ENCODE results near the gene MSX2. TPM values are rescaled to one million over a fixed set of nuclear protein-coding genes. Genes with fewer than 3 reads are reported as not detected.
A peak's percentile ranks its signal among the peaks of the same experiment; 100 is the strongest.

Gene MSX2
- total RNA-seq, result 1.2 TPM
- long read RNA-seq, partial matches to known transcripts, result 0 of 2 reads
- long read RNA-seq, other reads (novel, unspliced or antisense), result 0 of 2 reads

DNA sequence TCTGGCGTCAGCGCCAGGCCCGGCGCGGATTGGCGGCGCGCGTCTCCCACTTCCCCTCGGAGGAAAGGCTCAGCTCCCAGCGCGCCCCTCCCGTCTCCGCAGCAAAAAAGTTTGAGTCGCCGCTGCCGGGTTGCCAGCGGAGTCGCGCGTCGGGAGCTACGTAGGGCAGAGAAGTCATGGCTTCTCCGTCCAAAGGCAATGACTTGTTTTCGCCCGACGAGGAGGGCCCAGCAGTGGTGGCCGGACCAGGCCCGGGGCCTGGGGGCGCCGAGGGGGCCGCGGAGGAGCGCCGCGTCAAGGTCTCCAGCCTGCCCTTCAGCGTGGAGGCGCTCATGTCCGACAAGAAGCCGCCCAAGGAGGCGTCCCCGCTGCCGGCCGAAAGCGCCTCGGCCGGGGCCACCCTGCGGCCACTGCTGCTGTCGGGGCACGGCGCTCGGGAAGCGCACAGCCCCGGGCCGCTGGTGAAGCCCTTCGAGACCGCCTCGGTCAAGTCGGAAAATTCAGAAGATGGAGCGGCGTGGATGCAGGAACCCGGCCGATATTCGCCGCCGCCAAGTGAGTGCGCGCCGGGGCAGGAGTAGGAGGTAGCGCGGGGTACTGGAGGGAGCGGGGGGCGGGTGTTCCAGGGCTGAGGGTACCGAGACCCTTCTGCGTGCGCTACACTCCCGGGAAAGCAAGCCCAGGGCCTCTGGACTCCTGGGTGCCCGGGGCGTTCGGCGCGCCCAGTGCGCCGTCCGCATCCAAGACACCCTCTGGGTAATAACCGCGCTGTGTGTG lies at the start of gene MSX2:
Gene MSX2, plus strand, starts transcription at position 99 of the 777 bp plus-strand sequence. Its CDS starts 78 bp downstream, at position 177.
- ATAC-seq (ENCODE audit: poor library complexity) (peak; percentile 100), DNase-seq (peak; percentile 94)
- intact Hi-C loops (cut with DNase I), result no loop called here

DNA sequence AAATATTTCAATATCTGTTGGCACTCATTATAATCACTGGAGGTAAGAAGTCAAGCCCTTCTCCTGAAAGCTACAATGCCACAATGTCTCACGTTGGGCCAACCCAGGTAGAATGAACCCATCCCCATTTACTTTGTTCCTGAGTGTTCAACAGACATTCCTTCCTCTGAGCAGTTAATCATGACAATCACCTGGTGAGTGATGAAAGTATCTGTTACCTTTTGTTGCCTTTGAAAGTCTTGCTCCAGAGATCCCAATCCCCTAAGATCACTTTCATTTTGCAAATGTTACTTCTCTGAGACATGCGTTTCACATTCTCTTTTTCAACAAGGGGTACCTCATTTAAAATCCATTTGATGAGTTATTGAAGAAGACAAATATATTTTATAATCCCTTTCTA lies 49.3 kb upstream of the MSX2 start:
- ATAC-seq (ENCODE audit: poor library complexity) (no peak), DNase-seq (no peak)
- intact Hi-C loops (cut with DNase I), result no loop called here

DNA sequence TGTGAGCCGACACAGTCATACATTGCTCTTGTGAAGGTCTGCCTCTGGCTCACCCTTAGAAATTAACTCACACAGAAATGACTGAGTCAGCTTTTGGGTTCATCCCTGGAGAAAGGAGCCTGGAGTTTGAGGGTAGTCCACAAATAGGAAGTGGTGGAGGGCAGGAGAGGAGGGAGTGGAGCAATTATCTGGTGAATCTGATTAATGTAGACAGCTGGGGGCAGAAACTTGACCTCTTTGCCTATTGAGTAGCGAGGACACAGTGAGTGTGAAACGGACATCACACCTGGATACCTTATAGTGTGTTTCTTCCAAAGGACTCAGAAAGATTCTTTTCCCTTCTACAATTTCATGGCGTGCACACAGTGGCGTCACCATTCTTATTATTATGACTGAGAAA lies 48.5 kb upstream of the MSX2 start:
- intact Hi-C loops (cut with DNase I), result no loop called here
- no peak for DNase-seq
- no peak for ATAC-seq (ENCODE audit: poor library complexity)

DNA sequence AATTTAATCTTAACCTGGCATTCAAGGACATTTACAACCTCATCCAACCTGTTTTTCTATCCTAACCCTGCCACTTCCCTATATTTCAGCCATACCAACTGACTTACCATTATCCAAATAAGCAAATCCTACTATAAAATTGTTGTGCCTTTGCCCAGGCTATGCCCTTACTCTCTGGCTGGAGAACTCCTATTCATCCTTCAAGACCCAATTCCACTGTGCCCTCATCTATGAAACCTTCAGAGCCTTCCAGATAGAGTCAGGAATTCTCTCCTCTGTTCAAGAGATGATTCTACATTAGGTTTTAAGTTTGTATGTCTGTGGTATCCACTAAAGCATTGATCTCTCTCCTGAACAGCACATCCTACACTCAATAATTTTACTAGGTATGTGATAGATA lies 46.3 kb upstream of the MSX2 start:
- ATAC-seq (ENCODE audit: poor library complexity), result no peak
- intact Hi-C loops (cut with DNase I), result no loop called here
- no peak for DNase-seq

DNA sequence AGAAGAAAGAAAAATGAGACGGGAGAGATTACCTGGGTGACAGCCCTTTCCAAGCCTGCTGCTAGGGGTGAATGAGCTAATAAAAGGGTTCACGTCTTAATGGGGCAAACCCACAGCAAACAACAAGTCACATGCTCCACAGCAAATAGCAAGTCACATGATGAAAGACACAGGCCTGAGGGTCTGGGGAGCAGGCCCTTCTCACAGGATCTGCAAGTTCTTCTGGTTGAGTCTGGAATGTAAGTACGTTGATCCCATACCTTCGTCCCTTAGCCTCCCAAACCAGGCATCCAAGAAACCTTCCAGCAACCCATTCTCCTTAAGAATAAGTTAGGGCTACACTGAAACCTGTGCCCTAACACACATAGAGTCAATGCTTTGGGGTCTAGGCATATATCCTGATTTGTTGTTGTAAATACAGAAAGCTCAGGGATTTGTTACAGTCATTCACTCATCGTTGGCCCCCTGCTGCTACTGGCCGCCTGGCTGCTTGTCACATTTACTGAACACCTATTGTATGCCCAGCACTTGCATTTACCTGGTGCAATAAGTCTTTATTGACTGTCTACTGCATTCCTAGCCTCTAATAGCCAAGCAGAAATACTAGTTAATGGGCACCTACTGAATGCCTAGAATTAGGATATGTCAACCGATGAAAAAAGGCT lies 43.3 kb upstream of the MSX2 start:
- no peak for ATAC-seq (ENCODE audit: poor library complexity)
- no peak for DNase-seq
- intact Hi-C loops (cut with DNase I), result no loop called here

DNA sequence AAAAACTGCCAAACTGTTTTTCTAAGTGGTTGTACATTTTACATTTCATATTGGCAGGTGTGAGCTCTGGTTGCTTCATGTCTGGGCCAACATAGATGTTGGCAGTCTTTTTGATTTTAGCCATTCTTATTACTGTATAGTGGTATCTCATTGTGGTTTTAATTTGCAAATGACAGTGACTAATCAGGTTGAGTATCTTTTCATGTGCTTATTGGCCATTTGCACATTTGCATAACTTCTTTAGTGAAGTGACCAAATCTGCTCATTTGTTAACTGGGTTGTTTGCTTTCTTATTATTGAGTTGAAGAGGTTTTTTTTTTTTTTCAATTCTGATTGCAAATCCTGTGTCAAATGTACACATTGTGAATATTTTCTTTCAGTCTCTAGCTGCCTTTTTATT lies 36.9 kb upstream of the MSX2 start:
- ATAC-seq (ENCODE audit: poor library complexity), result no peak
- intact Hi-C loops (cut with DNase I), result no loop called here

DNA sequence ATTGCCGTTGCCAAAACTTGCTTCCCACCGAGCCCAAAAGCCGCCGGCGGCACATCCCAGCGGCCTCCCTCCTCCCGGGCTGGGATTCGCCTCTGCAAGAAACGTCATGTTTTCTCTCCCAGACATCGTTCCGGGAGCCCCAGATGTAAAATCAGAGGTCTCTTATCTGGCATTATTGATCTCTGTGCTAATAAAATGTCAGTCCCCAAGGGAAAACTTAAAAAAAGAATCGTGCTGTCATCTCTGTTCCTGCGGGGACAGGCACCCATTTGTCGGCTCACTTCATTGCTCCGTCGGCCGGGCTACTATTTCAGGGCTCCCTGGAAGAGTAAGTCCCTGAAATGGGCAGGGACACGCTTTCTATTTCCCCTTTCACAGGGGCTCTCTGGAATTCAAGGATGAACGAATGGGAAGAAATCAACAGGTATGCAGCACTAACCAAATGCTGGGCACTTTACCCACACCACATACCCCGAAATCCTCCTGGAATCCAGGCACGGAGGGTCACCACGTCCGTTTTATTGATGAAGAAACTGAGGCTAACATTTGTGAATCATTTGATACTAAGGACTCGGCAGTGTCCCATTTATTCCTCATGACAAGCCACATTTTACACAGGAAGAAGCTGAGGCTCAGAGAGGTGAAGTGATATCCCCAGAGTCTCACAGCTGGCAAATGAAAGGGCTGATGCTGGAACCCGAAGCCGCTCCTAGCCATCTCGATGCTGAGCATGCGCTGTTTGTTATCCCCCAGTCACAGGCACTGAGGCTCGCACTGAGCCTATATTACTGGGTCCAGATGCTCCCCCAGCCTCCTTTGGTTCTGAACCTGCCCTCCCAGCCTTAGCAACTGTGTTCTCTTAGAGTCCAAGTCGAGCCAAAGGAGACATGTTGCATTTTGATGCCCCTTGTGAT lies 35.7 kb upstream of the MSX2 start:
- DNase-seq (no peak), ATAC-seq (ENCODE audit: poor library complexity) (no peak)
- intact Hi-C loops (cut with DNase I), result no loop called here

More for the DNA sequence above, 36.9 kb upstream of the MSX2 start:
- DNase-seq, result no peak

DNA sequence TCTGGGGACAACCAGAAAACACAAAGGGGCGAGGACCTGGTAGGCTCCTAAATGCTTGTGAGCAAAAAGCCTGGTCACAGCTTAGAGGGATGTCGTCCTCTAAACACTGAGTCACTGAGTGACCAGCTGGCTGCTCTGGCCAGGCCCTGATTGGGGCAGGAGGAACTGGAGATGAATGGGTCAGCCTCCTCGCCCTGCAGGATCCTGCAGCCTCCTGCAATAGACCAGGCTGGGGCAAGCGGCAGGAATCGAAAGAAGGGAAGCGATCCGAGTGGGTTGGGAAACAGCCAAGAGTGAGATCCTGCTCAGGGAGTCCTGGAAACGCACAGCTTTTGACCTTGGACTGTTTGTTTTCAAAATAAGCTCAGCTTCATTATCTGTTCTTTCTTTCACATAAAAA lies 34.1 kb upstream of the MSX2 start:
- DNase-seq (no peak), ATAC-seq (ENCODE audit: poor library complexity) (no peak)
- intact Hi-C loops (cut with DNase I), result no loop called here

DNA sequence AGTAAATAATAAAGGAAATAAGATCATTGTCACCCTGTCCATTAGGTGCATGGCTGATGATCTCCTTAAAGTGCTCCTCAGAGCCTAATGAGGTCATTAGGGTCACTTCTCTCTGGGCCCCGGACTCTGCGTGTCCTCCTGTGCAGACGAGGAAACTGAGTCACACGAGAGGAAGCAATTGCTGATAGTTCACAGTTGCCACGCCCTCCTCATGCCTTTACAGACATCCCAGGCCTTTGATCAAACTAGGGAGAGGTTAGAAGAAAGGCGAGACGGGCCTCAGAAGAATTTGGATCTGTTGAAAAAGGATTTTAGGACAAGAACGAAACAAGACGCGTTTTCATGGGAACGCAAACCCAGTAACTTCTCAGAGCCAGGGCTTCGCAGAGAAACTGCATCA lies 32.0 kb upstream of the MSX2 start:
- ATAC-seq (ENCODE audit: poor library complexity) (no peak), DNase-seq (no peak)
- intact Hi-C loops (cut with DNase I), result no loop called here

DNA sequence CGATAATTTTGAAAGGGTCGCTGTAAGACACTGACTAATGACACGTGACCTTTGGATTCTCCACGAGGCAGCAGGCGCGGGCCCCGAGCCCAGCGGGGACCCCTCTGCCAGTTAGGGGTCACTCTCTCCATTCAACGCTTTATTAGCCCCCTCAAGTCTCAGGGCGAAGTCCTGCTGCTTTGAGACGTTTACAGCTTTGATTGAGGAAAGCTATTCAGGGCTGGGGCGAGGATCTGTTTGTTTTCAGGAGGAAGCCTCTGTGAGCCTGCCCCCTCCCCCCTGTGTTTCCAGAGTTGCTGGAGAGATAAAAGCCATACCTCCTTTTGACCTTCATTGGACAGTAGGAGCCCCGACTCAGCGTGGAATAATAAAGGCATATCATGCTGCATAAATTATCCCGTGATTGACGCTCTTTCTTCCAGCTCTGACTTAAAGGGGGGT lies 31.4 kb upstream of the MSX2 start:
- intact Hi-C loops (cut with DNase I), result no loop called here
- no peak for DNase-seq
- no peak for ATAC-seq (ENCODE audit: poor library complexity)

DNA sequence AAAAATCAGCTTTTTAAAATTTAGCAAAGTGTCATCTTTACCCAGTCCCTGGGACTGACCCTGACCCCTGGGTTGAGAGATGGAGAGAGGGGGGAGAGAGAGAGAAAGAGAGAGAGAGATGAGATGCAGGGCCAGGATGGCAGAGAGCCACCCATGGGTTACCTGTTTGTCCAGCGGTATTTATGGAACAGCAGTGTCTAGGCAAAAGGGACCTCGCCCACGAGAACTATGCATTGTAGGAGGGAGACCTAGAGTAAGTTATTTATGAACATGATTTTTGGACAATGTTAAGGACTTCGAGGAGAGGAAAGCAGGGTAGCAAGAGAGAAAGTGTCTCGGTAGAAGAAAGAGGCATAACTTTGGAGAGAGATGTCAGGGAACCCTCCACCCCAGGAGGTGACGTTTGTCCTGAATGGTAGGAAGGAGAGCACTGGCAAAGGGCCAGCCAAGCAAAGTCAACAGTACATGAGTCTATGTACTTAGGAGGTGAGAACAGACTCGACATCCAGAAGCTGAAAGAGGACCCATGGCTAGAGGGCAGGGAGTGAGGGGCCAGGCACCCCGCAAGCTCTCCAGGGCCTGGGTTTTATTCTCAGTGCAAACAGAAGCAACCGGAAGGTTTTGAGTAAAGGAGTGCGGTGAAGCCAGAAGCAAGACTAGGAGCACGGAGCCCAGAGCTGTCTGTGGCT lies 30.5 kb upstream of the MSX2 start:
- ATAC-seq (ENCODE audit: poor library complexity), result no peak
- intact Hi-C loops (cut with DNase I), result no loop called here
- no peak for DNase-seq

DNA sequence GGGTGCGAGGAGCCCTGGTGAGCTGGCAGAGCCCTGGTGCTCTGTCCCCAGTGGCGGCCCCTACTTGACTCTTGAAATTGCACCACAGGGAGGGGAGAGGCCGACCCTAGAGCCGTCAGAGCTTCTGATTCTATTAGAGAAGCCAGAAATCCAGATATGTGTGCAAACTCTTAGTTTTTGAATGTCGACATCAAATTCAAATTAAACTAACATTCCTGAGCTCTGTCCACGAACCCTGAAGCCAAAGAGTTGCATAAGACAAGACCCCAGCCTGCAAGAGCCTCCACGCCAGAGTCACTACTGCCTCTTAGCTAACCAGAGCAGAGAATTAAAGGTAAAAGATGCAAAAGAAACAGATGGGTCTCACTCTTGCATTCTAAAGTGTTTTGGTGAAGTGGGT lies 29.8 kb upstream of the MSX2 start:
- no peak for ATAC-seq (ENCODE audit: poor library complexity)
- intact Hi-C loops (cut with DNase I), result no loop called here
- DNase-seq, result no peak

DNA sequence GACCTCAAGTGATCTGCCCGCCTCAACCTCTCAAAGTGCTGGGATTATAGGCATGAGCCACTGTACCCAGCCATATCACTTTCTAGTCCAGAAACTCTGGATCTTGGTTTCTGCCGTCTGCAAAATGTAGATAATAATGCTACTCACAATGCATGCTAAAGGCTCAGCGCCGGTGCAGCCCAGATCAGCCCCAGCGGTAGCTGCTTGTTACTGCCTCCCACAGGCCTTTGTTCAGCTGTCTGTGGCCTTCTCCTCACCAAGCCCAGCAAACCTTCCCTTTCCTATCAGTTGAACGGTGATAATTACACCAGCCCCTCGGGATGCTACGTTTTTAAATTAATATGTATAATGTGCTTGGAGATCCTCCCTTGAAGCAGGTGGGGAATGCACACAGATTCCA lies 26.2 kb upstream of the MSX2 start:
- DNase-seq, result no peak
- no peak for ATAC-seq (ENCODE audit: poor library complexity)
- intact Hi-C loops (cut with DNase I), result no loop called here

DNA sequence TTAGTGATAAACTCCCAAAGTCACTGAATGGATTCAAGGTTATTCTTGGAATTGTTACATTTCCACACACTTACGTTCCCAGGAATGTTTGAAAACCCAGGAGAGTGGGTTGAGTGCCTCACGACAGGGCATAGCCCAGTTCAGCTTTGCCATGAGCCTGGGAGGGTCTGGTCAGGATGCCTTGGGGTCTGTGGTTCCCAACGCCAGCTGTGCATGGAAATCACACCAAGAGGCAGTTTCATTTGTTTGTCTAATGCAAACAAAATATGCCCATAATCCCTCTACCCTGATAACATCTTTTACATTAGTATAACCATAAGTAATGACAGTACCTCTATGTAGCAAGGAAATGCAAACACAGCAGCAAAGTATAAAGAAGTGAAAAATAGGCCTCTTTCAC lies 25.3 kb upstream of the MSX2 start:
- intact Hi-C loops (cut with DNase I), result no loop called here
- ATAC-seq (ENCODE audit: poor library complexity) (no peak), DNase-seq (no peak)

DNA sequence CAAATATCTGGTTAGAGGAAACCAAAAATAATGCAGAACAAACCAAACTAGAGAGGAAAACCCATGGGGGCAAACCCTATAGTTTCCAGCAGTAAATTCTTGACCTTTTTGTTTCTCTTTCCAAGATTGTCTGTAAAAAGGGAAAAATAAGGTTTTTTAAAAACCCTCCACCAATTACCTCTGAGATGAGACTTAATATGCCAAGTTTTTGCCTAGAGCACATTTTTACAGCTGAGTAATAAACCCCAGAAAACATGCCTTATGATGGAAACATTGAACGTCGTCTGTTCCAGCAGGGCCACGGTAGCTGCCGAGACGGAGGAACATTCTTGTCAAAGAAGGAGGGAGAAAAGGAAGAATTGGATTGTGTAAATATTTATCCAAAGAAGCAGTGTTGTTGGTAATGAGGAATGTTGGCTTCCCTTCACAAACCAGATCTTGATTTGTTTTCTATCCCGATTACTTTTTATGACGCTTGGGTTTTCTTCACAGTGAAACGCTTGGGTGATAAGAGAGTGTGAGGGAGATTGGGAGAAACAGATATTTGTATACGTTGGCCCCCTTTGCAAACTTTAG lies 17.3 kb upstream of the MSX2 start:
- DNase-seq (no peak), ATAC-seq (ENCODE audit: poor library complexity) (no peak)
- intact Hi-C loops (cut with DNase I), result no loop called here

DNA sequence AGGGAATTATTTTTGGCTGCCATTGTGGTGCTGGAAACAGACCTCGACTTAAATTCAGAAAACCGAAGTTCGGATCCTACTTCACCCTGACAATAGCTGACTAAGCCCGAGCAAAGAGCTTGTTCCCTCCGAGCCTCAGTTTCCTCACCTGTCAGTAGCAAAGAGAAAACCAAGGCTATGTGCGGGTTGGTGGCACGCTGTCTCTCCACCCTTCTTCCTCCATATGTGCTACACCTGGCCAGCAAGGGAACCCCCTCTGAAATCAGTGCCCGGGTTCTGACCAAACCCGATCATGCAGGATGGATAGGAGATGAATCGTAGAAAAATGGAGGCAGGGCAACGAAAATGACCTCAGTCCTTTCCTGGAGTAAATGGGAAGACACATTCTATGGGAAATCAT lies 16.7 kb upstream of the MSX2 start:
- DNase-seq (no peak), ATAC-seq (ENCODE audit: poor library complexity) (no peak)
- intact Hi-C loops (cut with DNase I), result no loop called here

DNA sequence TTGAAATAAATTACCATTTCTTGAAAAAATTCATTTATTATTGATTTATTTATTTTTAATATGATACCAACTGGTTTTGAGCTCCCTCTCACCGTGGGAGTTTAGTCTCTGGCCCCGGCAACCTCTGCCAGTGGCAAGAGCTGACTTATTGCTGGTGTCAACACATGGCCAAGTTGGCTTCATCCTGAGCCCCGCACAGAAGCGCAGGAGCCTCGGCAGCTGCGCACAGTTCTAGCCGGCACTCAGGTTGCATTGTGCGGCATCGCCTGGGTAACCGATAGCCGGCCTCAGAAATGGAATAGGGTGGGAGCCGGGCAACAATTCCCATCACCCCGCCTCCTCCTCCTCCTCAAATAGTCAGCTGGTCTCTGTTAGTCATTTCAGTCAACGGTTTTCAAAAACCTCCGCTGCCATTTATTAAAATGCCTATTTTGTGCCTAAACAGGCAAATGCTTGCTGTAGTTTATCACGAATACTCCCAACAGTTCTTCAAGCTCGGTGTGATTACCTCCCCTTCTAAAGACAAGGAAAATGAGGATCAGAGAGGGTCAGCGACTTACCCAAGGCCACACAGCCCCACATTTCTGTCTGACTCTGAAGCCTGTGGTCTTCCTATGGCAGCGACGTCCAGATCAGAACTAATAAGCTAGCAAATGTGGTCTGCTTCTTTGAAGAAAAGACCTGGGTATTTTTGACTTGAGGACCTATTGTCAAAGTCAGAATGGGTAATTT lies 15.7 kb upstream of the MSX2 start:
- ATAC-seq (ENCODE audit: poor library complexity) (no peak), DNase-seq (no peak)
- intact Hi-C loops (cut with DNase I), result no loop called here

DNA sequence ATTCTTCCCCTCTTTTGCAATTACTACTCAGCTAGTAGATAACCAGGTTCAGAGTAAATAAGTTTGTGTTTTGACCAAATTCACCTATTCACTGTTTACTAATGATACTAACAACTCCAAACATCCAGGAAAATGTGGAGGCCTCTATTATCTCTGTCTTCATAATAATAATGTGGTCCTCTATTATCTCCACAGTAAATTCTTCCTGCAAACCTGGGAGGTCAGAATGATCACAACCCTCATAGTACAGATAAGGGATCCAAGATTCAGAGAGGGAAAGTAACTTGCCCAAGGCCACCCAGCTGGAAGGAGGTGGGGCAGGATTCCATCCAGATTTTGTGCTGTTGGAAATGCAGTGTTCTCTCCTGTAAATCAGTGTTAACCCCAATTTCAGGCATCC lies 9.6 kb upstream of the MSX2 start:
- intact Hi-C loops (cut with DNase I), result no loop called here
- no peak for ATAC-seq (ENCODE audit: poor library complexity)
- no peak for DNase-seq

Measured in Right ventricle myocardium superior (tissue), 1 donor.